Ectodermal cell (in vitro differentiated cells): ENCODE measurements around the gene LDHAL6B.

Source experiments
- H3K27ac ChIP-seq: 2 replicates; pipeline ENCODE4 v1.7.0; 2013; ENCODE audit warnings: mild to moderate bottlenecking, low read depth, low read length; ENCODE audit not compliant: insufficient read depth, poor library complexity, severe bottlenecking
- H3K27me3 ChIP-seq: 2 replicates; pipeline ENCODE4 v1.7.0; 2013; ENCODE audit warnings: mild to moderate bottlenecking, low read length; ENCODE audit not compliant: insufficient read depth, control insufficient read depth, poor library complexity, severe bottlenecking
- H3K36me3 ChIP-seq: one replicate; pipeline ENCODE4 v1.7.0; 2013; ENCODE audit warnings: low read length; ENCODE audit not compliant: control insufficient read depth, insufficient read depth
- H3K4me1 ChIP-seq: one replicate; pipeline ENCODE4 v1.7.0; 2013; ENCODE audit warnings: low read length; ENCODE audit not compliant: control insufficient read depth, insufficient read depth
- H3K4me3 ChIP-seq: 2 replicates; pipeline ENCODE4 v1.7.0; 2013; ENCODE audit warnings: low read depth, low read length, control low read depth; ENCODE audit not compliant: insufficient read depth
- H3K9me3 ChIP-seq: 2 replicates; pipeline ENCODE4 v1.7.0; 2013; ENCODE audit warnings: mild to moderate bottlenecking, low read length, moderate library complexity; ENCODE audit not compliant: control insufficient read depth
- WGBS, 2 experiments: methylation state at CpG; one replicate each; pipeline ENCODE4 v1.1.7; 2013; ENCODE audit warnings: missing lambda C conversion rate in 2 of 2; 5-methylcytosine and 5-hydroxymethylcytosine counted together

The LDHAL6B gene

DNA sequence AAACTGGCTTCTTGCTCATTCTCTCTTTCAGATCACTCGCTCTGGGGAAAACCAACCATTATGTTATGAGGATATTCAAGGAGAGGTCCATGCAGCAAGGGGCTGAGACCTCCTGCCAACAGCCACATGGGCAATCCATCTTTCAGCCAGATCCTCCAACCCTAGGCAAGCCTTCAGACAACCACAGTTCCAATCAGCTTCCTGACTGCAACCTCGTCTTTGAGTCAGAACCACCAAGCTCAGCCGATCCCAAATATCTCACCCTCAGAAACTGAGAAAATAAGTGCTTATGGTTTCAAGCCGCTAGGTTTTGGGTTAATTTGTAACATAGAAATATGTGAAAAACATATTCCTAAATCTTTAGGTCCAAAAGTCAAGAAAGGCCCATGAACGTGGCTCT is 10.3 kb downstream of the LDHAL6B start:
- 93 to 95% methylated on average over 4 to 5 of the region's 5 CpGs for WGBS, 2 experiments
- Histone ChIP-seq H3K9me3 (no peaks in the 10 kb centered on the region), H3K4me3 (no peak overlapping the region), H3K4me1 (no peaks in the 10 kb centered on the region), H3K27me3 (no peaks in the 10 kb centered on the region), H3K36me3 (no peaks in the 10 kb centered on the region), H3K27ac (no peak overlapping the region)

DNA sequence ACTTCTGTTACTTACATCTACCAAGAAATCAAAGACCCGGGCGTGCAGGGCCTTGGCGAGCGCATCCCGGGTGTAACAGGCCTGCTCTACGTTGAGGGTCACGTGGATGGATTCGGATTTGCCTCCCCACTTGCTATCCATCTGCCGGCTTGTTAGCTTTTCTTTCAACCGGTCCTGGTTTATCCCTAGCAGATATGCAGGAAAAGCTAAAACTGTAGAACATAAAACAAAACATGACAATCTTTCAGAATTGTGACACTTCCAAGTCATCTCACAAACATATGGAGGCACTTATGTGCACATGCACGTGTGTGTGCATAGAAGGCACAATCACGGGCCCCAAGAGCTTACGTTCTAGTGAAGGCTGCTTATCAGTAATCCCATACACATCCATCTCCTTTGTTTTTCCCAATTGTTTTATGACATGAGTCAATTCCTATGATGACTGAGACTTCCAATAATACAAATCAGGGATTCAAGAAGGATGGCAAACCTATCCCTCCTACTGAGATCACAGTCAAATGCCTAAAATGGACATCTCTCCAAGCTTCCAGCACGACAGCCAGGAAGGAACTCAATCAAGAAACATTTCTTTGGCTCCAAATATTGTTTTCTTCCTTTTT is 11.3 kb downstream of the LDHAL6B start:
- no peaks in the 10 kb centered on the region for H3K36me3 ChIP-seq

DNA sequence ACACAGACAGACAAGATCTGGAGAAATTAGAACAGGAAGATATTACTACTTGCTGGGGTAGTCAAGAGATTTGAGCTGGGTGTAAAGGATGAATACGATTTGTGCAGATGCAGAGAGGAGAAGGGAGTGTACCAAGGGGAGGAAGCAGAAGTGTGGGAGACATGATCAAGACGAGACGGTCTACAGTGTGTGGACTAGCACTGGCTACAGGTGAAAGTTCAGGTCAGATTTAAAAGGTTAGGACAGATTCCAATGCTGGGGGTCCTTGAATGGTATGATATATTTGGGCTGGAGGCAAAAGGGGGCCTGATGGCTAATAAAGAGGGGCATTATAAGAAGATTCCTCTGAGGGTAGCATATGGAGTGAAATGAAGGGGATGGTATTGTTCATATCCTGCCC is 12.1 kb downstream of the LDHAL6B start:
- Histone ChIP-seq H3K9me3 (no peaks in the 10 kb centered on the region), H3K27ac (no peak overlapping the region), H3K4me3 (no peak overlapping the region), H3K4me1 (no peaks in the 10 kb centered on the region), H3K27me3 (no peaks in the 10 kb centered on the region), H3K36me3 (no peaks in the 10 kb centered on the region)
- WGBS, 2 experiments: 94 to 97% methylated on average over 3 of the region's 3 CpGs

More for the DNA sequence above, 11.3 kb downstream of the LDHAL6B start:
- no peak overlapping the region for H3K27ac ChIP-seq
- WGBS, 2 experiments: 94 to 97% methylated on average over 14 of the region's 14 CpGs
- no peaks in the 10 kb centered on the region for H3K9me3 ChIP-seq
- H3K27me3 ChIP-seq: no peaks in the 10 kb centered on the region
- H3K4me1 ChIP-seq: no peaks in the 10 kb centered on the region
- H3K4me3 ChIP-seq: no peak overlapping the region

DNA sequence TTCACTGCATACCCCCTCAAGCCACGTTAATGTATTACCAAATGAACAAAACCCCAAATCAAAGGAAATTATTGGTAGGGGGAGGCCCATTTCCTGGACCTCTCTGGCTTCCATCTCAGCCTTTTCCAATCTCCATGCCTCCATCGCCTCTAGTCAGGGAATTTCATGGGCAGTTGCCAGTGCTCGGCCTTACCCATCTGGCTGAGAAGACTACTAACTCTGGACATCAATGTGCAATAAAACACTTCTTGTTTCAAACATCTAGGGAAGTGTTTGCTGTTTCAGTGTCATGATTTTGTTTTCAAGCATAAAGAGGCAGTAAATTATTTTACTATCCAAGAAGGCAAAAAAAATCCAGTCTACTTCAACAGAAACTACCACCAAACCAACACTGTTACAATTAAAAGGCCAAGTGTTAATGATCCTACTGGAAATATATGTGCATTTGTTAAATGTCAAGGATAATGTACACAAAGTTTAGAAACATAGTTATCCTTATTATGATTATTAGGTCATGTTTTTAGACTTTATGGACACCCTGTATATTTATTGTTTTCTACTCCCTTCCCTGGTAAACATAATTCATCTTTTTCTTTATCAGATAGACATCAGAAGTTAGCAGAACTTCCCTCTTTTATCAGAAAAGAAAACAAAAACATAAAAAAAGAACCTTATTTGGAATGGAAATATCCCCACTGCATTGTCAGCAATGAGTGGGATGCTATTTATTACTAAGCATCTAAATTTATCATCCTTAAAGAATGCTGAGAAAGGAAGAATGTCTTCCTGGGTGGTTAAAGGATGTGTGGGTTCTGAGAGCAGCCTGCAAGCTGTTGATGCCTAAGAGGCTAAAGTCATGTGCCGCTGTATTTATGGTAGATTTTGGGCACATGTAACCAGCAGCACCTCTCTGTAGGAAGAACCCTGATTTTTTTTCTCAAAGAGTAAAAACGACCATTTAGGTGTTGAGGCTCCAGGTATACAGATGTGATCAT is 15.2 kb downstream of the LDHAL6B start:
- Histone ChIP-seq H3K4me3 (no peak overlapping the region), H3K27ac (no peak overlapping the region), H3K36me3 (no peaks in the 10 kb centered on the region), H3K27me3 (no peaks in the 10 kb centered on the region), H3K4me1 (no peaks in the 10 kb centered on the region), H3K9me3 (no peaks in the 10 kb centered on the region)
- 89 to 93% methylated on average over 5 of the region's 5 CpGs for WGBS, 2 experiments

DNA sequence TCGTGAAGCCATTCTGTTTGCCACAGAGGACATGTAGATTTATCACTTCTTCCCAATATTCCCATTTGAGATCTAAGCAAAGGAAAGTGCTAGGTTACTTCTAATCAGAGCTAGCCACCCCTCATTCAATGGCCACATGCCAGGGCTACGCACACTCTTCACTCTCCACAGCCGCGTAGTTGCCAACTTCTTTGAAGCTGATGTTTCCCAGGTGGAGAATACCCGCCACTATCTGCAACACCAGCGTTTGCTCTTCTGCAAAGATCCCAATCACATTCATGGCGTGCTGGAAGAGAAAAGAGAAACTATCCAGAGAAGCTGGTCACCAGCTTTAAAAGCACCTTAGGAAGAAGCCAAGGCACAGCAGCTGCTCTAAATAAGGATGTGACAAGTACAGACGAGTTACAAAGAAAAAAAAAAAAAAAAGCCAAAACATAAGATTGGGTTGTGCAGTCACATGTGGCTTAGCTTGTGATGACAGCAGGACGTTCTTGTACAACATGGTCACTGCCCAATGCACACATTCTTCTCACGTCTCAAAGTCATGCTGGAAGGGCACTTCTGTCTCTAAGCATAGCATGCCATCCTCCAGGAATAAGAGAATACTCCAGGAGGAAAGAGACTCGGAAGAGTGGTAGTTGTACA is 16.4 kb downstream of the LDHAL6B start:
- no peaks in the 10 kb centered on the region for H3K9me3 ChIP-seq

DNA sequence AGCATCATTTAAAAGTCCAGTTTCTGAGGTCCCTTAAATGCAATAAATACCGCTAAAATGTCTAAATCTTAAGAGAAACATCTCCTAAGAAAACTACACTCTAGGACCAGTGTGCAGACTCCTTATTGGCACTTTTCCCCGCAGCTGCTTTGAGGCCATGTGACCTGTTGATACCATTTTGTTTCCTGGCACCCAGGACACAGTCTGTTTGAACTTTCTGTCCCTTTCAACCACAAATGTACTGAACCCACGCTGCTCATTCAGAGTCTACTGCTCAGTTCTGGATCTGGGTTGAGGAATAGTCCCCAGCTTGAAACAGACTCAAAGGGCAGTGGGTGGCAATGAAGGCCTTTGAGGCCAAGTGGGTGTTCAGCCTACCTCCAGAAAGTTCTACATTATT is 17.1 kb downstream of the LDHAL6B start:
- WGBS, 2 experiments: 89 to 93% methylated on average over 3 of the region's 3 CpGs
- H3K9me3 ChIP-seq: no peaks in the 10 kb centered on the region
- H3K4me3 ChIP-seq: no peak overlapping the region
- H3K36me3 ChIP-seq: no peaks in the 10 kb centered on the region
- no peaks in the 10 kb centered on the region for H3K4me1 ChIP-seq
- H3K27me3 ChIP-seq: no peaks in the 10 kb centered on the region
- H3K27ac ChIP-seq: no peak overlapping the region

More for the DNA sequence above, 16.4 kb downstream of the LDHAL6B start:
- Histone ChIP-seq H3K27me3 (no peaks in the 10 kb centered on the region), H3K4me1 (no peaks in the 10 kb centered on the region), H3K27ac (no peak overlapping the region), H3K4me3 (no peak overlapping the region), H3K36me3 (no peaks in the 10 kb centered on the region)
- WGBS, 2 experiments: 92 to 96% methylated on average over 11 of the region's 11 CpGs

DNA sequence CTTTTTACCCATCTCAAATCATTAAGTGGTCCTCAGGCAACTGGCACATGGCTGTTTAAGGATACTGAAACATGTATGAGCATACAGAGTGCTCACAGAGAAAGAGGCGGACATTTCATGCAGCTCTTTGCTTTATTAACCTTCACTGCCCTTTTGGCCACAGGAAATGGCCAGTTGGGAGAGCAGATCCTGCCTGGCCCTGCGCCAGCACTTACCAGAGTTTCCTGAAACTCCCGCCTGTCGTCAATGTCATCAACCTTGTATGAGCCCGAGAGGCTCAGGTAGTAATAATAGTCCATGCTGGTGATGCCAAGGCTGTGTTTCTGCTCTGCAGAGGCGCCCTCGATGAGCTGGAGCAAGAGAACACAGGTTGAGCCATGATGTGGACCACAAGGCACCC is 17.8 kb downstream of the LDHAL6B start:
- Histone ChIP-seq H3K9me3 (no peaks in the 10 kb centered on the region), H3K27ac (no peak overlapping the region), H3K36me3 (no peaks in the 10 kb centered on the region), H3K4me3 (no peak overlapping the region), H3K27me3 (no peaks in the 10 kb centered on the region), H3K4me1 (no peaks in the 10 kb centered on the region)
- 94 to 95% methylated on average over 7 of the region's 7 CpGs for WGBS, 2 experiments

DNA sequence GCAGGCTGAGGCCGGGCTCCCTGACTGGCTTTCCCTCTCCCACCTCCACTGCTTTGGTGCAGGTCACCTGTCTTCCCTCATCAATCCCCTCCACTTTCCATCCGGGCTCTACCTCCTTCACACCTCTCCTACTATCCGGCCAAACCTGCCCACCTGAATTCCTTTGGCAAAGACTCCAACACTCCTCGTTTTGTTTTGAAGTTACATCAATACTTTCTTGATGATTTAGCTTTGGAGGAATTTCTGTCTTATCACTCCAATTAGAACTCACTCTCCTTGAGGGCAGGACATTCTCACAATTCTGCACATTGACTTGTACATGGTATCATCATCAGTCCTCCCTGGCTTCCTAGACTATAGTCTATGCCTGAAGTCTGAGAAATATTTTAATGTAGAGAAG is 20.4 kb downstream of the LDHAL6B start:
- Histone ChIP-seq H3K27me3 (no peaks in the 10 kb centered on the region), H3K27ac (no peak overlapping the region), H3K4me3 (no peak overlapping the region), H3K36me3 (no peaks in the 10 kb centered on the region), H3K9me3 (no peaks in the 10 kb centered on the region), H3K4me1 (no peaks in the 10 kb centered on the region)
- 93 to 95% methylated on average over 4 of the region's 4 CpGs for WGBS, 2 experiments

DNA sequence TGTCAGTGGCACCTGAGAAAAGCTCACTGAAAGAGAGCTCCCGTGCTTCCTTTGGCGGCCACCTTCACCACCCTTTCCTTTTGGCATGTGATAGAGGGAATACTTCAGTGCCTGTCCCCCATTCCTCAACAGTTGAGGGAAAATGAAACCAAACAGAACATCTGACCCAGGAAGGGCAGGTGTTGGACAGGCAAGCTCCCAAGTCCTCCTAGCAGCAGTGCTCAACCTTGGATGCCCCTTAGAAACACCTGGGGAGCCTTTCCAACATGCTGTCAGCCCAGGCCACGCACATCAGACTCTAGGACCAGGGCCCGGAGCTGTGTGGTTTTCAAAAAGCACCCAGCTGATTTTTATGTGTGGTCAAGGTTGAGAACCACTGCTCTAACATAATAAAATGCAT is 22.4 kb downstream of the LDHAL6B start:
- Histone ChIP-seq H3K4me1 (no peaks in the 10 kb centered on the region), H3K27me3 (no peaks in the 10 kb centered on the region), H3K9me3 (no peaks in the 10 kb centered on the region), H3K4me3 (no peak overlapping the region), H3K27ac (no peak overlapping the region), H3K36me3 (no peaks in the 10 kb centered on the region)
- 96 to 97% methylated on average over 4 of the region's 4 CpGs for WGBS, 2 experiments

DNA sequence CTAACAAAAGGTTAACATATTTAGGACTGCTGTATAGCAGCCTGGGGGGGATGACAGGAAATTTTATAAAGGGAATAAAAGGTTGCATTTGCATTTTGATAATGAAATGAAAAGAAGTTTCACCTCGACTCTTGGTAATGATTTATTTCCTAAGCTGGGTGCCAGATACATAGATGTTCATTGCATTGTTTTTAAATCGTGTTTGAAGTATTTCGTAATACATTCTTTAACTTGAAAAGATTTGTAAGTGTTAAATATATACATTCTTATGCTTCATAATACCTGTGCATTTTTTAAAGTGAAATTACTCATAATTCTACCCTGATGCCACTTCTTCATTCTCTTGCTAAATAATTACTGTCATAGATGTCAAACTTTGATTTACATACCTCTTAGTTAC is 22.8 kb downstream of the LDHAL6B start:
- WGBS, 2 experiments: 93 to 96% methylated on average over 1 to 3 of the region's 3 CpGs
- Histone ChIP-seq H3K9me3 (no peaks in the 10 kb centered on the region), H3K4me1 (no peaks in the 10 kb centered on the region), H3K4me3 (no peak overlapping the region), H3K36me3 (no peaks in the 10 kb centered on the region), H3K27me3 (no peaks in the 10 kb centered on the region), H3K27ac (no peak overlapping the region)
